GM21423 (cell line): Measurements from ENCODE around the gene VGF.

Experiments
- ATAC-seq: cut with Tn5 transposase; IDR thresholded peaks from one replicate; pipeline ENCODE4 v1.9.1; 2021; ENCODE audit warnings: mild to moderate bottlenecking, moderate library complexity; ENCODE audit not compliant: unreplicated experiment

The VGF gene

DNA sequence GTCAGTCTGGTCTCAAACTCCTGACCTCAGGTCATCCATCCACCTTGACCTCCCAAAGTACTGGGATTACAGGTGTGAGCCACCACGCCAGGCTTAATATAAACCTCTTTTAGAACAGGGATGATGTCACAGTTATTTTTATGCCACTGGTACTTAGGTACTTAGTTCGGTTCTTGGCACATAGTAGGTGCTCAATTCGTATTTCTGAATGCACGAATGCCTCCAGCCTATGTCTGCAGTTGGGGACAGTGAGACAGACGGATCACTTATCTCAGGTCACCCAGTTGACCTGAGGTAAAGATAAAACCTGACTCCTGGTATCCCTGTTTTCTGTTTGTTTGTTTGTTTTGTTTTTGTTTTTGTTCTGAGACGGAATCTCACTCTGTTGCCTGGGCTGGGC, 20.8 kb upstream of the VGF start:
- ATAC-seq: no peak

DNA sequence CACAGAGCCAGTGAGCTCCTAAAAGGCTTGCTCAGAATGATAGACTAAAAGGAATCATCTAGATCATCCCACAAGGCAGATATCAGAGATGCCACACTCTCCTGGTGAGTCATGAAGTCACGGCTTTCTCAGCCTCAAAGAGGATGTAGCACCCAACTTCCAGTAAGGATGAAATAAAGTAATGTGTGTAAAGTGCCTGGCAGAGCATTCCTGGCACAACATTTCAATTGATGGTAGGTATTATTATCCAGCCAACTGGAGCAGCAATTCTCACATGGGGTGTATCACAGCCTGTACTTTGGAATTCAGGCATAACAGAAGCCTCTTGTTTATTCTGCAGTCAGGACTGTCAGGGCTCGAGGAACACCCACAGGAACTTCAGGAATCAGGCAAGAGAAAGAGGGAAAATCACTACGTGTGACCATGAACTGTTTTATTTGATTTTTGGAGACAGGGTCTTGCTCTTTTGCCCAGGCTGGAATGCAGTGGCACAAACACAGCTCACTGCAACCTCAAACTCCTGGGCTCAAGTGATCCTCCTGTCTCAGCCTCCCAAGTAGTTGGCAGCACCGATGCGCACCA, 20.0 kb upstream of the VGF start:
- no peak for ATAC-seq

- no peak for ATAC-seq
Observed at GRCh38 chr7:101180130-101180755, 14.9 kb upstream of the VGF start, which contains the start of gene NAT16. NAT16 (minus strand) TSS chr7:101180293; CDS start chr7:101174807, 5,486 bp downstream.

GRCh38 chr7:101179713-101180112, 14.3 kb upstream of the VGF start:
- no peak for ATAC-seq

GRCh38 chr7:101179117-101179516, 13.7 kb upstream of the VGF start:
- no peak for ATAC-seq

DNA sequence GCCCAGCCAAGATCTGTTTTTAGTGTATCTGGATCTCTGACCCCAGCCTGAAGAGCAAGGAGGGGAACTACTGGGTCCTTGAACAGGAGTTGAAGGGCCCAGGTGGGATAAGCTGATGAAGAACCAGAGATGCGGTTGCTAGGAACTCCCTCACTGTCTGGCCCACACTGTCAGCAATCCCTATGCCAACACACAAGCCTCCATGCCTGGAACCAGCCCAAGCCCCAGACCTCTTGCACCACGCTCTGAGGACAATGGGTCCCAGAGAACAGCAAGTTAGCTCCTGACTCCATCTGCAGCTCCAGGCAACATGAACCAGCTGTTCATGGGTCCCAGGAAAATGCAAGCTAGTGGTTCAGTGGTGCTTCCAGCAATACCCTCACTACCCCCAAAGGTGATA, 12.3 kb upstream of the VGF start:
- no peak for ATAC-seq

GRCh38 chr7:101175664-101176063, 10.3 kb upstream of the VGF start:
- no peak for ATAC-seq

GRCh38 chr7:101174322-101174854, 9.0 kb upstream of the VGF start:
- ATAC-seq: no peak

DNA sequence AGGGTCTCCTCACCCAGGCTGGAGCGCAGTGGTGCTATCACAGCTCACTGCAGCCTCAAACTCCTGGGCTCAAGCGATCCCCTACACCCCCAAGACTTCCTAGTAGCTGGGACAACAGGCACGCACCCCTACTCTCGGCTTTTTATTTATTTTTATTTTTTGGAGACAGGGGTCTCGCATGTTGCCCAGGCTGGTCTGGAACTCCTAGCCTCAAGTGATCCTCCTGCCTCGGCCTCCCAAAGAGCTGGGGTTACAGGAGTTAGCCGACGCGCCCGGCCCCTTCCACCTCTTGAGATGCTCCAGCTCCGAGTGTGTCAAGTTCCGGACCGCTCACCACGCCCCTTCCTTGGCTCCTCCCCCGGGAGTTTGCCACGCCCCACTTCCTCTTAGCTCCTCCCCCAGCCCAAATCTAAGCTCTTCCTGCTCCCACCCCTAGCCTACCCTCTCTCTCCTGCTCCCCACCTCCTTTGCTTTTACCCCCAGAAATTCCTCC, 8.4 kb upstream of the VGF start:
- ATAC-seq: no peak

DNA sequence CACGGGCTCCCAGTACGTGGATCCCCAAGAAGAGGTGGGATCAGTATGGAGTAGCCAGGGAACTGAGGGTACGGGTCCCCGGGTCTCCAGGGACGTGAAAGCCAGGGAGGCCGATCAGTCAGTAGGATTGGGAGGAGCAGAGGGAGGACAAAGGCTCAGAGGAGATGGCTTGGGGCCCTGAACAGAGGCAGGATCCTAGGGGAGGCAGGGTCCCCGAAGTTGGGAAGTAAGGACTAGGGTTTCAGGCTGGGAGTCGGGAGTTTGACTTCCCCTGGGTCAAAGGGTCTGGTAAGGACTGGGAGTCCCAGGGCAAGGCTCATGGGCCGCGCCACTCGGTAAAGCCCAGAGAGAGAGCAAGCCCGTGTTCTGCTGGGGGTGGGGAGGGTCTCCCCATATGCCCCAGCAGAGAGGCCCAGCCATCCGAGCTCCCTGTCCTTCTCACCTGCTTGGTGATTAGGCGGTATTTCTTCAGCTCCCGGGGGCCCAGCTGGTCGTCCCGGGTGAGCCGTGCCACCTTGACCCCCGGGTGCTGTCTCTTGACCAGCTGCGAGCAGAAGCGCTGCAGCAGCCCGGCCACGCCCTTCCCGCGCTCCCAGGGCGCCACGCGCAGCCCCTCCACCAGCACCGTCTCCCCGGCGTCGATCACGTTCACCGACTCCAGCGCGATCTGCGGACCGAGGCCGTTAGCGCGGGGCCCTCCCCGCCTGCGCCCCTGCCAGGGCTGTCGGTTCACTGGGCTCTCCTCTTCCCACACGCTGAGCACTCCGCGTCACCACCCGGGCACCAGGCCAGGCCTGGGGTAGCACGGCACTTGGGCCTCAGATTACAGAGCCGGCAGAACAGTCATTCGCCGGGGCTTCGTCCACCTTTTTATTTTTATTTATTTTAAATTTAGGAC, 7.7 kb upstream of the VGF start:
- ATAC-seq: no peak

DNA sequence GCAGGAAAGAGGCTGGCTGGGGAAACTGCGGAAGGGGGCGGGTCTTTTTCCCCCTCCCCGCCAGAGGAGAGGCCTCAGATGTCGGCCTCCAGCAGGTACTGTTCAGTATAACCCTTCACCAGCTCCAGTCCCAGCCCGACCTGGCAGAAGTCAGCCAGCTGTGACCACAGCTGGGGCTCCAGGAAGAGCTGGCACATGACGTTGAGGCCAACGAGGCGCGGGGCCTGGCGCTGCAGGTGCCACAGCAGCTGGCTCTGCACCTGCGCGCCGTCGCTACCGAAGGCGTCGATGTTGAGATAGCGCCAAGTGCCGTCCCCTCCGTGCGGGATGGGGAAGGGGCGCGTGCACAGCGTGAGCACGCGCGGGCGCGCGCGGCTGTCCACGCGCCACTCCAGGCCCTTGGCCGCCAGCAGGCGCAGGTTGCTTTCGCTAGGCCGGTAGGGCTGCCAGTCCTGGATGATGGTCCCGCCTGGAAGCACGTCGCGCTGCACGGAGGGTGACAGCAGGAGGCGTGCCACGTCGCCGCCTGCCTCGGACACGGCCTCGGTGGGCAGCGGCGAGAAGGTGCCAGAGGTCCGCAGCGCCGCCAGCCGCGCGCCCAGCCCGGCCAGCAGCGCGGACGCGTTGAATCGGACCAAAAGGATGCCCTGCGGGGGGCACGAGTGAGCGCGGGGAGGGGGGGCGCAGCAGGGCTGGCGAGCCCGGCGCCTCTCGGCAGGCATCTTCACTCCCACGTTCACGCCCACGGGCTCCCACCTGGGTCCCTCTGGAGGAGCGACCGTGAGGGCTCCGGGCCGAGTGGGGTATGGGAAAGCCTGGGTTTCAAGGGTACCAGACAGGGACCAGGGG, 6.9 kb upstream of the VGF start:
- no peak for ATAC-seq

- ATAC-seq: no peak
Observed at GRCh38 chr7:101171442-101171837, 6.1 kb upstream of the VGF start.

DNA sequence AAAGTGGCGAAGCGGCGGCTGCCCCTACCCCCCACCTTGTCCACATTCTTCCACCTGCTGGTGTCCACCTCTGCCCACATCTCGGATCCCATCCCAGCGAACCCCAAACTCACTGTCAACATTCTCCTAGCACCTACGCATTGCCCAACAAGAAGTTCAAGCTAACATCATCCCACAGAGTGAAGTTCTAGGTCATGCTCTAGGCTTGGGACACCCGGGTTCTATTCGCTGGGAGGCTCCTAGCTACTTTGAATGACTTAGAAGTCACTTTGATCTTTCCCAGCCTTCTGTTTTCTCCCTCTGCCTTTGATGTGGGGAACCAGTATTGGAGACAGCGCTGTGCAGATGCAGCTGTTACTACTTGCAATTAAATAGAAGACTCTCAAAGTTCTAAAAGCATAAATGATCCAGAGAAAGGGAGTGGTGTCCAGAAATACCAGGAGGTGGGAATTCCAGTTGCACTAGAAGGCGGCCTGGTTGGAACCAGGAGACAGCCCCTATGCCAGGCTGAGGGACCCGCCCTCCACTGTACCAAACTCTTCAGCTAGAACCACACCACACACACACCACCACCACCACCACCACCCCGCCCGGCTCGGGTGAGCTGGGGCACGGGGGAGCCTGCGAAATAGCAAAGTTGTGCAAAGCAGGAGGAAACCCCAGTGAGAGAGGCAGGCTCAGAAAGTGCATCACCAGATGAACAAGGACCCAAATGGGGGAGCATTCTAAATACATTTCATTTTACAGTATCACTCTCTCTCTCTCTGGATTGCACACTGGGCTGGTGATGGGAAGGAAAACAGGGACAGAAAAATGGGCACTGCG, 5.5 kb upstream of the VGF start:
- no peak for ATAC-seq

GRCh38 chr7:101169838-101170551, 4.6 kb upstream of the VGF start:
- ATAC-seq: no peak

- no peak for ATAC-seq
Observed at GRCh38 chr7:101169110-101169837, 3.9 kb upstream of the VGF start.

GRCh38 chr7:101168412-101169049, 3.2 kb upstream of the VGF start:
- no peak for ATAC-seq

GRCh38 chr7:101167645-101168411, 2.5 kb upstream of the VGF start:
- no peak for ATAC-seq
